A673 (cell line): Measurements from ENCODE around the gene TMEFF2. TPM values are rescaled to one million over a fixed set of nuclear protein-coding genes. Genes with fewer than 3 reads are reported as not detected.

ENCODE experiments used
- BruUV-seq: library from RNA; stranded (reverse); fragments of 400-500 nt; replicated peaks from 2 replicates; lab custom pipeline; 2021; lab: Mats Ljungman, UMichigan
- CTCF ChIA-PET: fragments of 300-600 bp; sonication (Branson Sonifier 250); formaldehyde crosslinking; loops from one replicate; lab custom pipeline; 2022; ENCODE audit warnings: antibody characterized with exemption; lab: Charles Lee
- POLR2A ChIA-PET: fragments of 300-600 bp; sonication (Branson Sonifier 250); formaldehyde crosslinking; loops from one replicate; lab custom pipeline; 2022; ENCODE audit warnings: antibody characterized with exemption; ENCODE audit not compliant: low non-redundant PET; lab: Charles Lee
- DNase-seq: peaks from one replicate; pipeline ENCODE4 v3.0.0-alpha.2; 2015; ENCODE audit warnings: low spot score
- H3K27ac ChIP-seq: fragments of 200-600 bp; sonication (generic); 2 replicates; pipeline ENCODE4 v1.5.1; 2016; ENCODE audit warnings: mixed run types, low read depth, mild to moderate bottlenecking, mixed read lengths, antibody characterized with exemption, low read length; ENCODE audit not compliant: poor library complexity, severe bottlenecking
- H3K27me3 ChIP-seq: fragments of 200-600 bp; sonication (generic); replicated peaks from 2 replicates; pipeline ENCODE4 v1.6.1; 2017; ENCODE audit warnings: mixed run types, low read depth, mild to moderate bottlenecking, mixed read lengths, antibody characterized with exemption, low read length; ENCODE audit not compliant: insufficient read depth, poor library complexity
- H3K36me3 ChIP-seq: fragments of 200-600 bp; sonication (generic); 2 replicates; pipeline ENCODE4 v1.6.1; 2016; ENCODE audit warnings: mixed run types, mild to moderate bottlenecking, mixed read lengths, antibody characterized with exemption, low read length; ENCODE audit not compliant: insufficient read depth, poor library complexity, severe bottlenecking
- H3K4me1 ChIP-seq: fragments of 200-600 bp; sonication (generic); 2 replicates; pipeline ENCODE4 v1.6.1; 2017; ENCODE audit warnings: mixed run types, mild to moderate bottlenecking, mixed read lengths, antibody characterized with exemption, low read length; ENCODE audit not compliant: insufficient read depth, poor library complexity, severe bottlenecking
- H3K4me3 ChIP-seq: fragments of 200-600 bp; sonication (generic); 2 replicates; pipeline ENCODE4 v1.5.1; 2016; ENCODE audit warnings: low read depth, mixed run types, mild to moderate bottlenecking, mixed read lengths, low read length; ENCODE audit not compliant: poor library complexity, severe bottlenecking
- H3K9me3 ChIP-seq: fragments of 200-600 bp; sonication (generic); 2 replicates; pipeline ENCODE4 v1.6.1; 2016; ENCODE audit warnings: mixed run types, low read depth, mild to moderate bottlenecking, mixed read lengths, antibody characterized with exemption, low read length; ENCODE audit not compliant: poor library complexity, severe bottlenecking
- EZH2 ChIP-seq: fragments of 200-600 bp; sonication (generic); IDR thresholded peaks from 2 replicates; pipeline ENCODE4 v1.6.1; 2017; ENCODE audit warnings: borderline replicate concordance, low read depth, mild to moderate bottlenecking, mixed read lengths, antibody characterized with exemption, low read length; ENCODE audit not compliant: poor library complexity, severe bottlenecking
- intact Hi-C: fragments of 100-400 bp; cut with micrococcal nuclease; formaldehyde crosslinking; loops from one replicate; pipeline ENCODE4 v1.10.0; 2022; ENCODE audit not compliant: unreplicated experiment
- total RNA-seq: library from RNA; stranded (reverse); gene quantifications from 2 replicates; pipeline ENCODE4 v1.2.3, GENCODE V29; 2021
- TF ChIP-seq, protein P1 (sequence below): fragments of 300-800, 200-600 bp; sonication (generic); conservative IDR thresholded peaks from 2 replicates; pipeline ENCODE4 v1.5.1; 2017; ENCODE audit warnings: low read depth, mild to moderate bottlenecking, antibody characterized with exemption, low read length, moderate library complexity, mixed read lengths

Gene TMEFF2
- total RNA-seq, 1 experiment from 2014 or later, result 7.0 TPM

DNA sequence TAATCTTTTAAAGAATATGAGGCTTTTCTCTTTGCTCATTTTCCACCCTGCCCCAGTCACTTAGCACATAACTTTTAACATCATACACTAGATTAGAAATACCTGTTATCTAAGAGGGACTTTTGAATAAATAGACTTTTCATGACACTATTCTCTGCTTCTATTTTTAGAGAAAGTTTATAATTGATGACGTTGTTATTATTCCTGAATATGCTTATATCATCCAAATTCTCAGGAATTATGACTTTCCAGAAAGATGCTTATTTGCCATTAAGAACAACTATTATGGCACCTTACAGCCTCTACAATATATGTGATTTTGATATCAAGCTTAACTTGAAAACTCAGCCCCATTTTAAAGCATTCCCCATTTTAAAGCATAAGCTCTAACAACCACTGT, 11.4 kb downstream of the TMEFF2 start:
- POLR2A ChIA-PET, result no interaction called here
- no TSS peak for BruUV-seq
- Histone ChIP-seq H3K4me1 (no peaks in the 10 kb centered on the region), H3K27me3 (no peaks in the 10 kb centered on the region), H3K27ac (no peak overlapping the region), H3K36me3 (no peaks in the 10 kb centered on the region), H3K9me3 (no peaks in the 10 kb centered on the region), H3K4me3 (no peak overlapping the region)
- TF ChIP-seq EZH2, result no peak
- TF ChIP-seq, protein P1, sequence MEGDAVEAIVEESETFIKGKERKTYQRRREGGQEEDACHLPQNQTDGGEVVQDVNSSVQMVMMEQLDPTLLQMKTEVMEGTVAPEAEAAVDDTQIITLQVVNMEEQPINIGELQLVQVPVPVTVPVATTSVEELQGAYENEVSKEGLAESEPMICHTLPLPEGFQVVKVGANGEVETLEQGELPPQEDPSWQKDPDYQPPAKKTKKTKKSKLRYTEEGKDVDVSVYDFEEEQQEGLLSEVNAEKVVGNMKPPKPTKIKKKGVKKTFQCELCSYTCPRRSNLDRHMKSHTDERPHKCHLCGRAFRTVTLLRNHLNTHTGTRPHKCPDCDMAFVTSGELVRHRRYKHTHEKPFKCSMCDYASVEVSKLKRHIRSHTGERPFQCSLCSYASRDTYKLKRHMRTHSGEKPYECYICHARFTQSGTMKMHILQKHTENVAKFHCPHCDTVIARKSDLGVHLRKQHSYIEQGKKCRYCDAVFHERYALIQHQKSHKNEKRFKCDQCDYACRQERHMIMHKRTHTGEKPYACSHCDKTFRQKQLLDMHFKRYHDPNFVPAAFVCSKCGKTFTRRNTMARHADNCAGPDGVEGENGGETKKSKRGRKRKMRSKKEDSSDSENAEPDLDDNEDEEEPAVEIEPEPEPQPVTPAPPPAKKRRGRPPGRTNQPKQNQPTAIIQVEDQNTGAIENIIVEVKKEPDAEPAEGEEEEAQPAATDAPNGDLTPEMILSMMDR, result no peak
- intact Hi-C loops, result no loop called here
- CTCF ChIA-PET, result no interaction called here
- DNase-seq, result no peak

- intact Hi-C loops, result no loop called here
- no peak for TF ChIP-seq EZH2
- TF ChIP-seq, protein P1, result no peak
- Histone ChIP-seq H3K27me3 (no peaks in the 10 kb centered on the region), H3K4me3 (no peak overlapping the region), H3K4me1 (peaks cover 4% of the 10 kb centered on the region), H3K27ac (no peak overlapping the region), H3K36me3 (no peaks in the 10 kb centered on the region), H3K9me3 (no peaks in the 10 kb centered on the region)
- DNase-seq, result no peak
- no TSS peak for BruUV-seq
- CTCF ChIA-PET, result no interaction called here
- POLR2A ChIA-PET, result no interaction called here
These were observed 27.8 kb downstream of the TMEFF2 start for GRCh38 chr2:192166946-192167345.

- no peak for TF ChIP-seq EZH2
- TF ChIP-seq, protein P1, result no peak
- Histone ChIP-seq H3K36me3 (no peaks in the 10 kb centered on the region), H3K27me3 (no peaks in the 10 kb centered on the region), H3K9me3 (no peaks in the 10 kb centered on the region), H3K4me1 (peaks cover 14% of the 10 kb centered on the region), H3K4me3 (no peak overlapping the region), H3K27ac (no peak overlapping the region)
- ChIA-PET POLR2A (no interaction called here), CTCF (no interaction called here)
- intact Hi-C loops, result no loop called here
- no TSS peak for BruUV-seq
- DNase-seq, result no peak
These were observed 28.9 kb downstream of the TMEFF2 start for GRCh38 chr2:192165842-192166241.
